Measurements from ENCODE around the gene FOXE3. TPM values are rescaled to one million over a fixed set of nuclear protein-coding genes. Genes with fewer than 3 reads are reported as not detected.

The FOXE3 gene
- total and polyA plus RNA-seq, 2 of the 4 experiments (the other 2 are of a cell fraction): 0.12 TPM; not detected in 1

DNA sequence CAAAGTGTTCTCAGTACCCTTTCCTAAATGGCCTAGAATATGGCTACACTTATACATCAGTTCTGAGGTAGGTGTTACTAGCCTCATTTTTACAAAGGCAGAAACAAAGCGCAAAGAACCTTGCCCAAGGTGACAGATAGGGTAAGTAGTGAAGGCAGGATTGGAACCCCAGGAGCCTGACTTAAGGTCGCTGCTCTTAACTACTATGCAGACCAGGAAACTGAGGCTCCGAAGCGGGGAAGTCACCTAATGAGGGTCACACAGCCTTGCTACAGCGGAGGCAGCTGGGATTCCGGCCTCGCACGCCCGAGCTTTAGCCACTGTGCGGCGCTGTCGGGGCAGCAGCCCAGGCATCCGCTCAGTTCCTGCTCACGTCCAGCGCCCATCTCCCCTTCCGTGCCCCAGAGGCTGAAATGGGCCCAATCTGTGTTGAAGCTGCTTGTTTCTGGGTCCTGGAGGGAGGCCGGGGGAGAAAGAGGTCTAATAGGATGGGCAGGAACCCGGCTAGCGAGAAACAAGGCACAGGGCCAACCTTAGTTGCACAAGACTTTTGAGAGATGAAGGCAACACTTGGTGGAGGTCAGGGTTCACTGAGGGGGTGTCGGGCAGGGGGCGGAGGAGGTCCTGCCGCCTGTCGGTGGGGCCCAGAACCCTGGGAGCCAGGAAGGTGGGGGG, 20.4 kb downstream of the FOXE3 start:
- no peaks in the 10 kb centered on the region for H3K9me3 ChIP-seq (ENCODE audit: control insufficient read depth, insufficient read depth, low read length)
- H4K20me1 ChIP-seq (ENCODE audit: insufficient read depth, low read length): peaks cover 4% of the 10 kb centered on the region; the same call in 1 of the 2 replicates
- no peak overlapping the region for H3K14ac ChIP-seq (replicated peaks; ENCODE audit: low read depth, low read length)
- peak overlapping the region; percentile 43 for H3K9ac ChIP-seq (ENCODE audit: low read depth, low read length)
- H3K56ac ChIP-seq (ENCODE audit: extremely low read depth, insufficient read depth, low read length): no peak overlapping the region
- no peak overlapping the region for H2BK120ac ChIP-seq (ENCODE audit: low read depth, low read length)
- CTCF ChIA-PET: interaction anchor here (0.6 to 3.0 kb wide), 12 partner anchors 12 to 321 kb away, joined by 3 to 32 read pairs (median 4); no protein-coding TSS in a partner anchor
- no peak overlapping the region; the same call in 1 of the 2 replicates for H4K5ac ChIP-seq (ENCODE audit: low read depth, low read length)
- peaks cover 9% of the 10 kb centered on the region for H3K4me1 ChIP-seq (ENCODE audit: control insufficient read depth, insufficient read depth, low read length)
- intact Hi-C loops (cut with micrococcal nuclease) (loop anchor here (1.0 to 10.0 kb wide), 3 partner anchors 48 to 274 kb away; partner anchors contain the start of gene CMPK1), dilution Hi-C loops (cut with HindIII; ENCODE audit: low sequenced_read_pairs, unreplicated experiment) (no loop called here), in situ Hi-C loops (cut with MboI; ENCODE audit: low sequenced_read_pairs) (no loop called here)
- POLR2A ChIA-PET (ENCODE audit: unreplicated experiment): no interaction called here
- 0 out of 2 replicates have a peak overlapping the region, but pooled peaks have one; percentile 20 for H2AK5ac ChIP-seq (ENCODE audit: low read depth, low read length)
- peak; percentile 37 for ATAC-seq (ENCODE audit: low read depth)
- BruUV-seq (replicated peaks): no TSS peak
- H3K23ac ChIP-seq (ENCODE audit: low read depth, low read length): peak overlapping the region; percentile 3; the same call in 1 of the 2 replicates
- H2BK5ac ChIP-seq (ENCODE audit: low read depth, low read length, poor library complexity, severe bottlenecking): no peak overlapping the region
- H2BK15ac ChIP-seq (ENCODE audit: low read depth, low read length): no peak overlapping the region
- 8% methylated on average over 10 of the region's 23 CpGs; no CpG with 5 or more reads in 1 of the 2 experiments for WGBS, 2 experiments (ENCODE audit: extremely low coverage in 2 of 2, insufficient read length in 1 of 2)
- no peak overlapping the region for H4K91ac ChIP-seq (ENCODE audit: insufficient read depth, low read depth, low read length)
- no peak overlapping the region; the same call in 1 of the 2 replicates for H3K4ac ChIP-seq (ENCODE audit: low read depth, low read length)
- H3K4me3 ChIP-seq (ENCODE audit: insufficient read depth, low read depth, low read length): peak overlapping the region; percentile 74
- peaks cover 4% of the 10 kb centered on the region for H3K9me1 ChIP-seq (ENCODE audit: insufficient read depth, low read length)
- H2AK9ac ChIP-seq (replicated peaks; ENCODE audit: low read depth, low read length, poor library complexity): peak overlapping the region; percentile 56
- peak overlapping the region; percentile 89 for H3K4me2 ChIP-seq (ENCODE audit: low read depth, low read length)
- H4K8ac ChIP-seq (ENCODE audit: low read depth in 2 of 2, low read length in 2 of 2): peak overlapping the region in 1 of 2 experiments; percentile 77; a peak in 2 of 4 replicates
- peak; percentile 65 for DNase-seq
- peaks cover 4 to 23% of the 10 kb centered on the region in 2 experiments; a peak in 2 of 4 replicates for H3K79me1 ChIP-seq (ENCODE audit: low read depth in 1 of 2, low read length in 2 of 2)
- no peaks in the 10 kb centered on the region for H3K36me3 ChIP-seq (ENCODE audit: control insufficient read depth, insufficient read depth, low read length)
- H3K18ac ChIP-seq (ENCODE audit: low read depth, low read length): 0 out of 2 replicates have a peak overlapping the region, but pooled peaks have one; percentile 24
- H2AFZ ChIP-seq (replicated peaks; ENCODE audit: low read length, poor library complexity): peak overlapping the region; percentile 93
- H3K27ac ChIP-seq (ENCODE audit: insufficient read depth, low read length): no peak overlapping the region; the same call in 1 of the 2 replicates
- H3K27me3 ChIP-seq (ENCODE audit: control insufficient read depth, insufficient read depth, low read length): peaks cover 33% of the 10 kb centered on the region
- H2BK20ac ChIP-seq (ENCODE audit: low read depth, low read length): no peak overlapping the region
- no peak for TF ChIP-seq MAFK (IDR thresholded peaks at IDR 0.05; ENCODE audit: low read depth, low read length)
- peak; percentile 75 for TF ChIP-seq CEBPB (IDR thresholded peaks at IDR 0.05; ENCODE audit: low read depth, low read length)
- peak; percentile 63 for TF ChIP-seq SMC3 (IDR thresholded peaks at IDR 0.05; ENCODE audit: low read depth, low read length)
- TF ChIP-seq NFE2L2 (IDR thresholded peaks at IDR 0.05; ENCODE audit: low read depth, low read length): 0 out of 2 replicates have a peak, but pooled peaks have one; percentile 1
- no peak for TF ChIP-seq RCOR1 (IDR thresholded peaks at IDR 0.05; ENCODE audit: insufficient replicate concordance, low read length)
- TF ChIP-seq RAD21 (IDR thresholded peaks at IDR 0.05; ENCODE audit: low read length): peak; percentile 59
- TF ChIP-seq BHLHE40 (IDR thresholded peaks at IDR 0.05; ENCODE audit: low read depth, low read length): no peak
- TF ChIP-seq, protein P1, sequence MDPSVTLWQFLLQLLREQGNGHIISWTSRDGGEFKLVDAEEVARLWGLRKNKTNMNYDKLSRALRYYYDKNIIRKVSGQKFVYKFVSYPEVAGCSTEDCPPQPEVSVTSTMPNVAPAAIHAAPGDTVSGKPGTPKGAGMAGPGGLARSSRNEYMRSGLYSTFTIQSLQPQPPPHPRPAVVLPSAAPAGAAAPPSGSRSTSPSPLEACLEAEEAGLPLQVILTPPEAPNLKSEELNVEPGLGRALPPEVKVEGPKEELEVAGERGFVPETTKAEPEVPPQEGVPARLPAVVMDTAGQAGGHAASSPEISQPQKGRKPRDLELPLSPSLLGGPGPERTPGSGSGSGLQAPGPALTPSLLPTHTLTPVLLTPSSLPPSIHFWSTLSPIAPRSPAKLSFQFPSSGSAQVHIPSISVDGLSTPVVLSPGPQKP (IDR thresholded peaks at IDR 0.05; ENCODE audit: borderline replicate concordance, low read depth, low read length): no peak
- TF ChIP-seq FOS (IDR thresholded peaks at IDR 0.05; ENCODE audit: low read depth, low read length): no peak
- TF ChIP-seq, protein P2, sequence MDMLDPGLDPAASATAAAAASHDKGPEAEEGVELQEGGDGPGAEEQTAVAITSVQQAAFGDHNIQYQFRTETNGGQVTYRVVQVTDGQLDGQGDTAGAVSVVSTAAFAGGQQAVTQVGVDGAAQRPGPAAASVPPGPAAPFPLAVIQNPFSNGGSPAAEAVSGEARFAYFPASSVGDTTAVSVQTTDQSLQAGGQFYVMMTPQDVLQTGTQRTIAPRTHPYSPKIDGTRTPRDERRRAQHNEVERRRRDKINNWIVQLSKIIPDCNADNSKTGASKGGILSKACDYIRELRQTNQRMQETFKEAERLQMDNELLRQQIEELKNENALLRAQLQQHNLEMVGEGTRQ (IDR thresholded peaks at IDR 0.05; ENCODE audit: low read depth, low read length): no peak
- no peak for TF ChIP-seq CHD1 (IDR thresholded peaks at IDR 0.05; ENCODE audit: low read depth, low read length)
- TF ChIP-seq POLR2A (IDR thresholded peaks at IDR 0.05; ENCODE audit: low read depth, low read length): no peak
- TF ChIP-seq, protein P3, sequence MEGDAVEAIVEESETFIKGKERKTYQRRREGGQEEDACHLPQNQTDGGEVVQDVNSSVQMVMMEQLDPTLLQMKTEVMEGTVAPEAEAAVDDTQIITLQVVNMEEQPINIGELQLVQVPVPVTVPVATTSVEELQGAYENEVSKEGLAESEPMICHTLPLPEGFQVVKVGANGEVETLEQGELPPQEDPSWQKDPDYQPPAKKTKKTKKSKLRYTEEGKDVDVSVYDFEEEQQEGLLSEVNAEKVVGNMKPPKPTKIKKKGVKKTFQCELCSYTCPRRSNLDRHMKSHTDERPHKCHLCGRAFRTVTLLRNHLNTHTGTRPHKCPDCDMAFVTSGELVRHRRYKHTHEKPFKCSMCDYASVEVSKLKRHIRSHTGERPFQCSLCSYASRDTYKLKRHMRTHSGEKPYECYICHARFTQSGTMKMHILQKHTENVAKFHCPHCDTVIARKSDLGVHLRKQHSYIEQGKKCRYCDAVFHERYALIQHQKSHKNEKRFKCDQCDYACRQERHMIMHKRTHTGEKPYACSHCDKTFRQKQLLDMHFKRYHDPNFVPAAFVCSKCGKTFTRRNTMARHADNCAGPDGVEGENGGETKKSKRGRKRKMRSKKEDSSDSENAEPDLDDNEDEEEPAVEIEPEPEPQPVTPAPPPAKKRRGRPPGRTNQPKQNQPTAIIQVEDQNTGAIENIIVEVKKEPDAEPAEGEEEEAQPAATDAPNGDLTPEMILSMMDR (conservative IDR thresholded peaks at IDR 0.05; ENCODE audit: low read depth, low read length): peak; percentile 84
- no peak for TF ChIP-seq MXI1 (IDR thresholded peaks at IDR 0.05; ENCODE audit: borderline replicate concordance, low read depth, low read length)
